NCI-H1694 treated with DMSO at 0.1 percent for 48 hours (cell line): ENCODE measurements around the gene PLCE1.

Experiments
- DNase-seq: peaks from one replicate; lab custom pipeline; 2025; lab: John Stamatoyannopoulos, UW

The PLCE1 gene

DNA sequence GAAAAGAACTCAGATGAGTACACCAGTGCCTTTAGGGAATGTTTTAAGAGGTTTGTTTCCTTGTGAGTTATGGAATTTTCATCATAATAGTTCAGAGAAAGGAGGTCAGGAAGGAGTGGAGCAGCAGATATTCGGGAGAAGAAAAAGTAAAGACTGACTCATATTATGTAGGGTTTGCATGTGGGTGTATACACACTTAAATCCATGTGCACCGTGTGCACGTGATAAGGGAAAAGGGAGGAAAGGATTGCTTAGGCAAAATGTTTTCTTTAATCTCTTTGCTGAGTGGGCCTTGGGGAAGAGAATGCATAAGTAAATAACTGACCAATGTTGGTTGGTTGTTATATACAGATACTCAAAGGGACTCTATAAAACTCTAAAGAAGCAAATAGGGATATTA, 30.2 kb downstream of the PLCE1 start:
- no peak for DNase-seq

- no peak for DNase-seq
Measured at GRCh38 chr10:94024407-94024806, 30.7 kb downstream of the PLCE1 start.

DNA sequence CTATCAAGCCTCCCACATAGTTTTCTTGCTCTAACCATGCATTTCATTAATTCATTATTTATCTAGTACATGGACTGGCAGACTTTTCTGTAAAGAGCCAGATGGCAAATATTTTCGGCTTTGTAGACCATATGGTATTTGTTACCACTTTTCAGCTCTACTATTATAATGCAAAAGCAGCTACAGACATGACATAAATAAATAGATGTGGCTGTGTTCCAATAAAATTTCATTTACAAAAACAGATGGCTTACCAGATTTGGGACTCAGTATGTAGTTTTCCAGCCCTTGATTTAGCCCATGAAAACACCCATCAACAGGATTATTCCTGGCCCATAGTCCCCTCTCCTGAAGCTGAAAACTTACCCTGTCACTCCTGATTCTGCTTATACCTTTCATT, 32.1 kb downstream of the PLCE1 start:
- DNase-seq = peak; percentile 96

- DNase-seq = no peak
Measured at GRCh38 chr10:94027197-94027596, 33.5 kb downstream of the PLCE1 start.

GRCh38 chr10:94029955-94030354, 36.2 kb downstream of the PLCE1 start:
- DNase-seq = no peak

DNA sequence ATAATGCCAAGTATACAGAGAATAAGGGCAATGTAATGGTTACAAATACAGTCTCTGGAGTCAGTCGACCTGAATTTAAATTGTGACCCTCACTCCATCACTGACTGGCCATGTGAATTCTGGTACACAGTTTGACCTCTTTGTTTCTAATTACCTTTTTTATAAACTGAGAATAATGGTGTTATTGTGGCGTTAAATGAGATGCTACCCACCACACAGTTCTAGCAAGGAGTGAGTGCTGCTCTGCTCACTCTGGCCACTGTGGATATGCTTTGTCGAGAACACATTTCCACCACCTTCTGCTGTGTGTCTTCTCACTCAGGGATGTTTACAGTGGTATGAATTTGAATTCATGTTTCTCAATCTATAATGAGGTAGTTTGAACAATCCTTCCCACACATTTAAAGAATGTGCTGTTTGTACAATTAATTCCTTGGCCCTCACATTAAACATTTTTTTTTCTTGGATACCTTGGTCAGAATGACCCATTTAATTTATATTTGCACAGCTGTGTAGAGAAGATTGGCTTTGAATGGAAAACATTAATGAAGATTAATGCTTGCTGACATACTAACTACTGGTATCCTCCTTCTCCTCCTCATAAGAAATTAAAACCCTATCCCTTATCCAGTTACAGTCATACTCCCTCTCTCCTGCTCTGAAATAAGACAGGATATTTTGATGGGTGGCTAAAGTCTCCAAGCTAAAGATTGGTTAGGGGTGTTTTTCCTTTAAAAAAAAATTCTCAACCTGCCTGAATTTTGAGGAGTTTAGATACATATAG, 42.4 kb downstream of the PLCE1 start:
- no peak for DNase-seq

GRCh38 chr10:94036766-94037033, 43.0 kb downstream of the PLCE1 start:
- no peak for DNase-seq

- DNase-seq = no peak
Measured at GRCh38 chr10:94037286-94037685, 43.6 kb downstream of the PLCE1 start.

DNA sequence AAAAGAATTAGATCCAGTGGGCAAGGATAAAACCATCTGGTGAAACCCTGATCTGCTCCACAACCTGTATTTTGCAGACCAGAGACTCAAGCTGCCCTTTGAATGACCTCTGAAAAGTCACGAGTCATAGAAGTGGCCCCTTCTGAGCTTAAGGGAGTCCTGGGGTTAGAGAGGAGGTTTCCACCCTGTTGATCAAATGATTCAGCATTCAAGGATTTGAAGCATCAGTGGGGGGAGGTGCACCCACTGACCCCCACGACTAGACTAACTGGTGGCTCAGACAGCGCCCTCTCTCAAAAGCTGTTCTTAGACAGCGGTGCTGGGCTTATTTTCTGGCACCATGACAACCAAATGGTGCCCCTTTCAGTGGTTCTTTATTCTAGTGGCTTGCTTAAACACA, 44.3 kb downstream of the PLCE1 start:
- no peak for DNase-seq

DNA sequence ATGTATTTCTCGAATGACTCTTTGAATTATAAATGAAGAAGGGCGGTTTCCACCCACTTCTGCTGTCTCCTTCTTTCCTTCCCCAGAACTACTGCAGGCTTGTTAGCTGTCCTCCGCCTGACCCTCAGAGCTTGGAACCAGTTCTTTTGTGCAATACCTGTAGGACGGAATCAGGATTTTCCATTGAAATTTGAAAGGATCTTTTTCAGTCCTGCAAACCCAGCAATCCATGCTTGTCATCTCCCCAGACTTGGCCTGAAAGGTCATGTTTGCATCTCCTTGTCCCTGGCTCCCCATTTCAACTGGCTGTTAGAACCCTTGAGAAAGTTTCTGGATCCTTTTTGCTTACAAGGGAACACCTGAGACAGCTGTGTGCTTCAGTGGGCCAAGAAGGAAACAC, 47.5 kb downstream of the PLCE1 start:
- DNase-seq = no peak

DNA sequence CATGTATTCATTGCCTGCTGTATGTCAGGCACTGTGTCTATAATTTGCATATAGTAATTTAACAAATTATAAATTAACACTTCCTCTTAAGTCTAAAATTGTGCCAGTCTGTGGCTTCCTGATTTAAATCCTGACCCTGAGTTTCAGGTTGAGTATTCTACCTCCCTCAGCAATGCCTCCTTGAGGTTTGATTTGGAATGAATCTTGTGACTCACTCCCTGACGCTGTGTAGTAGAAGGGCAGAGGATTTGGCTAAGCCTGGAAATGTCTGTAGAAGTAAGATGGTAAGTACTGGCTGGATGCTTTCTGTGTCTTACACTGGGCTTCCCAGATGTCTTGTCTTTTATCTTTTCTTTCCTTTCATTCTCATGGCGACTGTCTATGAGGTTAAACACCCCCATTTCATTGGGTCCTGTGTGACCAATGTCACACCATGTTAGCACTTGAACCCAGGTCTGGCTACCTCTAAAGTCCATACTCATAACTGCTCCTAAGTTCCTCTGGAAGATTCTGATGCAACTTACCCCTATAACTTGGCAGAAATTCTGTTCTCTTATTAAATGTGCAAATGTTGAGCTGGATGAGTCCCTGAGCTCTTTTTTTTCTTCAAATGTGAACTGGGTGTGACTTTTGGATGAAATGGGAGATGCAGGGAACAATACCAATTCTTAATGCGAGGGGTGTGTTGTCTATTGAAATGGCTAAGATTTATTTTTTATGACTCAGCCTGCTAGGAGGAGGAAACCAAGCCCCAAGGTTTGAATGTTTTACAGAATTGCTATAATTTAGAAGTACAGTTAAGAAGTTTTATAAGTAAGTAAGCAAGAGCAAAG, 48.5 kb downstream of the PLCE1 start:
- no peak for DNase-seq

GRCh38 chr10:94042834-94043175, 49.1 kb downstream of the PLCE1 start:
- no peak for DNase-seq
